ENCODE data around the gene ELOVL1. TPM values are rescaled to one million over a fixed set of nuclear protein-coding genes. Genes with fewer than 3 reads are reported as not detected.

Gene ELOVL1
- total and polyA plus RNA-seq, 2 of the 13 experiments (the other 11 are each of a cell fraction or from before 2014, with no cell fraction given), result 55.2 to 77.4 TPM

- TF ChIP-seq LRRFIP1 (CRISPR knock-in tag; conservative IDR thresholded peaks at IDR 0.05) (no peak), IKZF4 (CRISPR knock-in tag; IDR thresholded peaks at IDR 0.05; ENCODE audit: borderline replicate concordance, low read depth, not compliant biosample characterization) (no peak), SPEN (CRISPR knock-in tag; IDR thresholded peaks at IDR 0.05; ENCODE audit: low read depth) (peak; percentile 38; the same call in 1 of the 2 replicates), ZNF44 (CRISPR knock-in tag; IDR thresholded peaks at IDR 0.05) (no peak), HOXA5 (CRISPR knock-in tag; IDR thresholded peaks at IDR 0.05) (peak; percentile 60), SIX4 (CRISPR knock-in tag; IDR thresholded peaks at IDR 0.05) (no peak), ZMYM2 (CRISPR knock-in tag; IDR thresholded peaks at IDR 0.05) (no peak), ZNF639 (CRISPR knock-in tag; conservative IDR thresholded peaks at IDR 0.05) (no peak), GLI4 (CRISPR knock-in tag; IDR thresholded peaks at IDR 0.05; ENCODE audit: borderline replicate concordance) (no peak; the same call in none of the 2 replicates), KDM5B (CRISPR knock-in tag; IDR thresholded peaks at IDR 0.05; ENCODE audit: borderline replicate concordance) (peak; percentile 83; the same call in 1 of the 2 replicates), ZUFSP (CRISPR knock-in tag; IDR thresholded peaks at IDR 0.05; ENCODE audit: borderline replicate concordance) (no peak), ZNF704 (CRISPR knock-in tag; IDR thresholded peaks at IDR 0.05; ENCODE audit: borderline replicate concordance) (peak; percentile 67; the same call in 1 of the 2 replicates), ZNF777 (CRISPR knock-in tag; IDR thresholded peaks at IDR 0.05) (peak; percentile 74; the same call in 1 of the 2 replicates), ZNF546 (CRISPR knock-in tag; conservative IDR thresholded peaks at IDR 0.05) (peak; percentile 60; the same call in 1 of the 2 replicates), IKZF1 (IDR thresholded peaks at IDR 0.05) (no peak), ZNF776 (CRISPR knock-in tag; IDR thresholded peaks at IDR 0.05) (no peak; the same call in 1 of the 2 replicates), MXI1 (IDR thresholded peaks at IDR 0.05; ENCODE audit: borderline replicate concordance, low read depth, low read length) (peak; percentile 39; the same call in 1 of the 3 replicates), ZNF589 (CRISPR knock-in tag; conservative IDR thresholded peaks at IDR 0.05) (no peak)
Observed at GRCh38 chr1:43348809-43349593, 18.8 kb downstream of the ELOVL1 start (continued).
